Heart right ventricle (tissue), 16 donors: ENCODE measurements around the gene MRPS31. TPM values are rescaled to one million over a fixed set of nuclear protein-coding genes. Genes with fewer than 3 reads are reported as not detected.
A peak's percentile ranks its signal among the peaks of the same experiment; 100 is the strongest.

Experiments used
- ATAC-seq, 8 donors: fragments of 200-7000 bp; cut with Tn5 transposase; one replicate each; pipeline ENCODE4 v1.9.1; 2020; ENCODE audit warnings: mild to moderate bottlenecking in 8 of 8, moderate library complexity in 8 of 8, moderate number of reproducible peaks in 1 of 8
- DNase-seq, 2 donors: peaks; one replicate each; pipeline ENCODE4 v3.0.0-alpha.2; 2020
- H3K27ac ChIP-seq, 10 donors: fragments of 200-600 bp; sonication (generic) in 2 of 10; one replicate each; pipeline versions ENCODE4 v1.5.0 to v1.8.0; 2020 to 2022; ENCODE audit warnings: mild to moderate bottlenecking in 3 of 10
- H3K27me3 ChIP-seq, 7 donors: fragments of 200-600 bp; one replicate each; pipeline ENCODE4 v1.8.0; 2021 to 2022; ENCODE audit warnings: mild to moderate bottlenecking in 2 of 7
- H3K36me3 ChIP-seq, 9 donors: fragments of 200-600 bp; sonication (generic) in 1 of 9; one replicate each; pipeline versions ENCODE4 v1.5.0 to v1.8.0; 2020 to 2022; ENCODE audit warnings: mild to moderate bottlenecking in 2 of 9
- H3K4me1 ChIP-seq, 9 donors: fragments of 200-600 bp; sonication (generic) in 1 of 9; one replicate each; pipeline versions ENCODE4 v1.5.0 to v1.8.0; 2020 to 2022; ENCODE audit warnings: mild to moderate bottlenecking in 4 of 9
- H3K4me3 ChIP-seq, 10 donors: fragments of 200-600 bp; sonication (generic) in 2 of 10; one replicate each; pipeline versions ENCODE4 v1.5.0 to v1.8.0; 2020 to 2022; ENCODE audit warnings: mild to moderate bottlenecking in 7 of 10, moderate library complexity in 2 of 10
- H3K9me3 ChIP-seq, 11 donors: fragments of 200-600 bp in 10 of 11; sonication (generic) in 2 of 11; one replicate each; pipeline versions ENCODE4 v1.5.0 to v1.8.0; 2013 to 2022; ENCODE audit warnings: mild to moderate bottlenecking in 2 of 11, control low read depth in 1 of 11, moderate library complexity in 1 of 11
- CTCF ChIP-seq, 9 donors: fragments of 200-600 bp; sonication (generic) in 2 of 9; IDR thresholded peaks; one replicate each; pipeline versions ENCODE4 v1.5.0 to v1.8.0; 2021 to 2022; ENCODE audit warnings: antibody characterized with exemption in 9 of 9, mild to moderate bottlenecking in 5 of 9, moderate library complexity in 1 of 9
- WGBS, 2 donors: extraction: QIAGEN DNeasy Blood & Tissue Kit; methylation state at CpG; one replicate each; pipeline ENCODE4 v1.1.7; 2013; ENCODE audit warnings: inconsistent platforms in 1 of 2; 5-methylcytosine and 5-hydroxymethylcytosine counted together
- intact Hi-C, 10 donors: fragments of 100-400 bp; cut with DNase I; formaldehyde crosslinking; loops; one replicate each; pipeline versions ENCODE4 v1.11.1 to v1.14.2; 2022
- polyA plus RNA-seq, 2 donors: library from polyadenylated mRNA; stranded (reverse); fragments of 200-250 nt; gene quantifications; one replicate each; pipeline ENCODE4 v1.2.3, GENCODE V29; 2013
- total RNA-seq, 10 donors: library from RNA; stranded (reverse); fragmentation: NEBNext Ultra II Directional in 3 of 10; extraction: Animal tissue kit (Norgen Biotek cat#: 25700) in 3 of 10; gene quantifications; one replicate each; pipeline versions ENCODE4 v1.2.1 to v1.2.4, GENCODE V29; 2021 to 2023
- donor health status: Arrhythmogenic right ventricular cardiomyopathy.
- donor health status: ischemic (EF 13 %, LVEDD 7.1; RV severe dilation, severe dysfunction).
- donor health status: healthy with polysubstance abuse.
- donor health status: DM: no; HTN: yes; CAD: no.
- donor health status: DM: no; HTN: no; CAD: no.
- donor health status: ischemic (EF 25% LVEDD 6.9; RV normal size, moderate dysfunction).
- donor health status: ischemic (EF 25% LVEDD 5.7; RV mildly dilated, moderate dysfunction).
- donor health status: healthy.
- donor health status: DM: yes; HTN: yes; CAD: no.
- donor health status: Ischemic cardiomyopathy.
- donor health status: ischemic (EF 35%, LVEDD 5.7; RV mildly dilated, moderate dysfunction).
- donor health status: nonischemic (EF 11% LVEDD 7.7; RV severe dilation, severe dysfunction).
- donor health status: DM: yes; HTN: yes; CAD: no.
- donor health status: PGD.
- donor health status: ischemic (EF 29% LVEDD 5.4; RV normal size, mild dysfunction).
- donor health status: nonischemic (EF 23%, LVEDD 6.1; RV moderate dilation, normal function).

MRPS31 gene
- total and polyA plus RNA-seq, 12 donors = 22.2 to 121 (median 30.5) TPM

GRCh38 chr13:40764587-40765403, 6.2 kb downstream of the MRPS31 start:
- intact Hi-C loops = no loop called here
- no peaks in the 10 kb centered on the region for H3K27me3 ChIP-seq
- no peak overlapping the region for H3K27ac ChIP-seq
- H3K36me3 ChIP-seq = peaks cover 0 to 59% (median 13%) of the 10 kb centered on the region in 9 donors
- peaks cover 0 to 22% (median 5%) of the 10 kb centered on the region in 9 donors for H3K4me1 ChIP-seq
- H3K9me3 ChIP-seq = no peaks in the 10 kb centered on the region
- 79 to 81% methylated on average over 3 of the region's 3 CpGs for WGBS, 2 donors
- ATAC-seq (peak in 1 of 8 donors; percentile 41), DNase-seq (no peak)
- no peak for TF ChIP-seq CTCF (IDR thresholded peaks at IDR 0.05)
- H3K4me3 ChIP-seq = no peak overlapping the region

- H3K4me1 ChIP-seq = peaks cover 0 to 22% (median 0%) of the 10 kb centered on the region in 9 donors
- WGBS, 2 donors = 92% methylated on average over 1 of the region's 1 CpG
- ATAC-seq (no peak), DNase-seq (no peak)
- no peak overlapping the region for H3K27ac ChIP-seq
- H3K36me3 ChIP-seq = peaks cover 0 to 78% (median 13%) of the 10 kb centered on the region in 9 donors
- intact Hi-C loops = no loop called here
- TF ChIP-seq CTCF (IDR thresholded peaks at IDR 0.05) = no peak
- no peak overlapping the region for H3K4me3 ChIP-seq
- H3K9me3 ChIP-seq = no peaks in the 10 kb centered on the region
- H3K27me3 ChIP-seq = no peaks in the 10 kb centered on the region
Observed at GRCh38 chr13:40762849-40763248, 8.1 kb downstream of the MRPS31 start.

- Histone ChIP-seq H3K4me3 (no peak overlapping the region), H3K9me3 (no peaks in the 10 kb centered on the region), H3K36me3 (peaks cover 0 to 87% (median 15%) of the 10 kb centered on the region in 9 donors), H3K27ac (no peak overlapping the region), H3K27me3 (no peaks in the 10 kb centered on the region), H3K4me1 (peaks cover 0 to 11% (median 0%) of the 10 kb centered on the region in 9 donors)
- TF ChIP-seq CTCF (IDR thresholded peaks at IDR 0.05) = no peak
- DNase-seq (no peak), ATAC-seq (no peak)
- WGBS, 2 donors = 96 to 98% methylated on average over 4 of the region's 4 CpGs
- intact Hi-C loops = no loop called here
Observed at GRCh38 chr13:40758811-40759210, 12.2 kb downstream of the MRPS31 start.

GRCh38 chr13:40756042-40756441, 14.9 kb downstream of the MRPS31 start:
- H3K27me3 ChIP-seq = no peaks in the 10 kb centered on the region
- ATAC-seq = no peak
- intact Hi-C loops = no loop called here
- peaks cover 0 to 4% (median 0%) of the 10 kb centered on the region in 9 donors for H3K4me1 ChIP-seq
- H3K4me3 ChIP-seq = no peak overlapping the region
- H3K9me3 ChIP-seq = no peaks in the 10 kb centered on the region
- peaks cover 0 to 100% (median 21%) of the 10 kb centered on the region in 9 donors for H3K36me3 ChIP-seq
- no peak for TF ChIP-seq CTCF (IDR thresholded peaks at IDR 0.05)
- no peak overlapping the region for H3K27ac ChIP-seq
- WGBS, 2 donors = 58 to 74% methylated on average over 1 of the region's 1 CpG
- no peak for DNase-seq
